Mesendoderm (in vitro differentiated cells): ENCODE results near the gene PRDM2.

Experiments
- DNase-seq: peaks from one replicate; pipeline ENCODE4 v3.0.0; 2013
- H2AK5ac ChIP-seq: 2 replicates; pipeline ENCODE4 v1.6.1; 2013; ENCODE audit warnings: low read length, inconsistent platforms
- H2BK120ac ChIP-seq: 2 replicates; pipeline ENCODE4 v1.6.1; 2013; ENCODE audit warnings: low read depth, mild to moderate bottlenecking, low read length, moderate library complexity, mixed read lengths
- H2BK15ac ChIP-seq: replicated peaks from 2 replicates; pipeline ENCODE4 v1.6.1; 2013; ENCODE audit warnings: low read depth, mild to moderate bottlenecking, moderate library complexity
- H2BK5ac ChIP-seq: 2 replicates; pipeline ENCODE4 v1.6.1; 2013; ENCODE audit warnings: low read length, inconsistent platforms
- H3K18ac ChIP-seq: 2 replicates; pipeline ENCODE4 v1.6.1; 2013; ENCODE audit warnings: mild to moderate bottlenecking, low read length, mixed read lengths
- H3K23ac ChIP-seq: one replicate; pipeline ENCODE4 v1.6.1; 2013; ENCODE audit warnings: low read length
- H3K27ac ChIP-seq: 2 replicates; pipeline ENCODE4 v1.5.1; 2013; ENCODE audit warnings: low read depth, mild to moderate bottlenecking, inconsistent platforms, low read length, moderate library complexity
- H3K27me3 ChIP-seq: 2 replicates; pipeline ENCODE4 v1.6.1; 2013; ENCODE audit warnings: low read length, control low read depth, mild to moderate bottlenecking, inconsistent platforms; ENCODE audit not compliant: insufficient read depth, poor library complexity
- H3K36me3 ChIP-seq: 2 replicates; pipeline ENCODE4 v1.6.1; 2013; ENCODE audit warnings: low read length, inconsistent platforms; ENCODE audit not compliant: control insufficient read depth, insufficient read depth
- H3K4ac ChIP-seq: one replicate; pipeline ENCODE4 v1.6.1; 2013; ENCODE audit warnings: low read depth, mild to moderate bottlenecking, low read length, moderate library complexity
- H3K4me1 ChIP-seq: 2 replicates; pipeline ENCODE4 v1.6.1; 2013; ENCODE audit warnings: low read depth, low read length, inconsistent platforms; ENCODE audit not compliant: control insufficient read depth
- H3K4me2 ChIP-seq: 2 replicates; pipeline ENCODE4 v1.6.1; 2013; ENCODE audit warnings: low read length
- H3K4me3 ChIP-seq: 2 replicates; pipeline ENCODE4 v1.5.1; 2013; ENCODE audit warnings: mild to moderate bottlenecking, low read length
- H3K56ac ChIP-seq: one replicate; pipeline ENCODE4 v1.6.1; 2013; ENCODE audit warnings: low read length
- H3K79me1 ChIP-seq: 2 replicates; pipeline ENCODE4 v1.6.1; 2013; ENCODE audit warnings: low read length, inconsistent platforms
- H3K79me2 ChIP-seq: 2 replicates; pipeline ENCODE4 v1.6.1; 2013; ENCODE audit warnings: mild to moderate bottlenecking, low read length; ENCODE audit not compliant: control insufficient read depth, insufficient read depth
- H3K9ac ChIP-seq: 2 replicates; pipeline ENCODE4 v1.6.1; 2013; ENCODE audit warnings: low read length, inconsistent platforms
- H4K5ac ChIP-seq: one replicate; pipeline ENCODE4 v1.6.1; 2013; ENCODE audit warnings: low read length
- H4K8ac ChIP-seq: one replicate; pipeline ENCODE4 v1.6.1; 2013; ENCODE audit warnings: low read depth, mild to moderate bottlenecking, control low read depth, low read length, moderate library complexity
- WGBS: extraction: QIAGEN DNeasy Blood & Tissue Kit; methylation state at CpG from one replicate; pipeline ENCODE4 v1.1.7; 2013; ENCODE audit warnings: low lambda C conversion rate, missing lambda C conversion rate; ENCODE audit not compliant: insufficient coverage; ENCODE audit errors: extremely low coverage; 5-methylcytosine and 5-hydroxymethylcytosine counted together

PRDM2 gene

DNA sequence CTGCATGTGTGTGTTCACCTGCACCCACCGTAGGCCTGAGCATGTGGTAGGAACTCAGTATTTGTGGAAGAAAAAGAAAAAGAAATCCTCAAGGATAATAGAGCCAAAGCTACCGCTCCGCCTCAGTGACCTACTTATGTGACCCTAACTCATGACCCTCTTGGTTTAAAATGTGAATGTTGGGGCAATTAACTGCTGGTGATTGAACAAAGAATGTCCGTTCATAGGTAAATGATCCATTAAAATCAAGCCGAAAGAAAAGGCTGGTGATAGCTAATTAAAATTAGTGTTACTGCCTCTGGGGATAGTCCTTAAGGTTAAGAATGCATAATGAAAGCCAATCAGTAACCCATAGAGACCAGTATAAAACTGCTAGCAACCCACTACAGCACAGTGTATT lies 98.1 kb downstream of the PRDM2 start:
- Histone ChIP-seq H4K5ac (no peak overlapping the region), H3K4me1 (no peaks in the 10 kb centered on the region), H2AK5ac (no peak overlapping the region), H3K36me3 (no peaks in the 10 kb centered on the region), H3K9ac (no peak overlapping the region), H2BK120ac (no peak overlapping the region), H2BK5ac (no peak overlapping the region), H3K79me1 (no peaks in the 10 kb centered on the region), H3K27me3 (no peaks in the 10 kb centered on the region), H3K18ac (no peak overlapping the region), H3K23ac (no peak overlapping the region), H2BK15ac (no peak overlapping the region), H3K4me3 (no peak overlapping the region), H3K56ac (no peak overlapping the region), H3K79me2 (no peaks in the 10 kb centered on the region), H3K4me2 (no peak overlapping the region), H3K27ac (no peak overlapping the region), H4K8ac (no peak overlapping the region), H3K4ac (no peak overlapping the region)
- DNase-seq, result no peak
- no CpG with 5 or more reads among the region's 5 CpGs for WGBS

DNA sequence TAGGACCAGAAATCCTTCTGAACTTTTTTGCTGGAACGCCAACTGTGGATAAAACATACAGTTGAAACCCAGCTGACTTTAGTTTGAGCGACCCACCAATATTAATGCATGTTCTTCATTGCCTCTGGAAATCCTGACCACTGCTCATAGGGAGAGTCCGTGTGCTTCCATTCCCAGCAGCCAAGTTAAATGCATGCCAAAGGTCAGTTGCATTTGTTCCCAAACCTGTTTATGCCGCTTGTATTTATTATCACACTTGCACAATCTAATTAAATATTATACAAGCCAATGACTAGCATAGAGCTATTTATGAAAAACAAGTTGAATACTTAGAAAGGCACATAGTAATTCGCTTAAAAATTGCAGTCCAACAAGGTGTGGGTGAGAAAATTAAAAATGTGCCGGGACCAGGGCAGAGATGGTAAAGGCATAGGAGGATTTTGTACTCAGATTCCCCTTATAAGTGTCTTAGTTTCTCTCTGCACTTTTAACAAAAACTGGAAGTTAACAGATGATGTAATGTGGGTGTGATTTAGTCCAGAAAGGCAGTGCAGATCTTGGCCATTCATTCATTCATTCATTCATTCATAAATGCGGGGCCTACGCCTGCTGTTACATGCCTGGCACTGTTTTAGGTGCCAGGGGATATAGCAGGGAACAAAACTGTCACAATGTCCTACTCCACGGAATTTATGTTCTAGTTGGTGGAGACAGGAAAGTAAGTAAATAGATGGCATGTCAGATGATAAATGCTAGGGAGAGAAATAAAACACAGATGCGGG lies 99.7 kb downstream of the PRDM2 start:
- Histone ChIP-seq H4K8ac (no peak overlapping the region), H3K18ac (no peak overlapping the region), H2BK5ac (no peak overlapping the region), H3K9ac (no peak overlapping the region), H3K36me3 (no peaks in the 10 kb centered on the region), H3K4ac (no peak overlapping the region), H3K27ac (no peak overlapping the region), H2AK5ac (no peak overlapping the region), H3K79me1 (no peaks in the 10 kb centered on the region), H3K4me1 (no peaks in the 10 kb centered on the region), H3K4me2 (no peak overlapping the region), H3K27me3 (no peaks in the 10 kb centered on the region), H3K23ac (peak overlapping the region; percentile 69), H2BK120ac (no peak overlapping the region), H3K4me3 (no peak overlapping the region), H3K56ac (no peak overlapping the region), H4K5ac (no peak overlapping the region), H2BK15ac (no peak overlapping the region), H3K79me2 (no peaks in the 10 kb centered on the region)
- DNase-seq, result no peak
- WGBS, result no CpG with 5 or more reads among the region's 10 CpGs

DNA sequence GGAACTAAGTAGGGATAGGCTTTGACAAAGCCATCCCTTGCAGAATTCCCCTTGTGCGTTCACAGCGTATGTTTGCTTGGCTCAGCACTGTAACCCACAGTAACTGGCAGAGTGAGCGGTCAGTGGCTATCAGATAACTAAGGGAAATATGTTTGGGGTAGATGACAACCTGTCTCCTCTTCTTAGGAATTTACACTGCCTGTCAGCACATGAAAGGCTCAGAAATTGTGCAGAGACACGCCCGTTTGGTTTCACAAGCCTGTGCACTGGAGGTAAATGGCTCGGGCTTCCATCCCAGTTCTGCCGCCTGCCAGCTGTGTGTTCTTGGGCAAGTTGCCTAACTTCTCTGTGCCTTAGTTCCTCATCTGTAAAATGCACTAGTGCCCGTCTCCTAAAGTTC lies 101.2 kb downstream of the PRDM2 start:
- no peaks in the 10 kb centered on the region for H3K79me1 ChIP-seq

DNA sequence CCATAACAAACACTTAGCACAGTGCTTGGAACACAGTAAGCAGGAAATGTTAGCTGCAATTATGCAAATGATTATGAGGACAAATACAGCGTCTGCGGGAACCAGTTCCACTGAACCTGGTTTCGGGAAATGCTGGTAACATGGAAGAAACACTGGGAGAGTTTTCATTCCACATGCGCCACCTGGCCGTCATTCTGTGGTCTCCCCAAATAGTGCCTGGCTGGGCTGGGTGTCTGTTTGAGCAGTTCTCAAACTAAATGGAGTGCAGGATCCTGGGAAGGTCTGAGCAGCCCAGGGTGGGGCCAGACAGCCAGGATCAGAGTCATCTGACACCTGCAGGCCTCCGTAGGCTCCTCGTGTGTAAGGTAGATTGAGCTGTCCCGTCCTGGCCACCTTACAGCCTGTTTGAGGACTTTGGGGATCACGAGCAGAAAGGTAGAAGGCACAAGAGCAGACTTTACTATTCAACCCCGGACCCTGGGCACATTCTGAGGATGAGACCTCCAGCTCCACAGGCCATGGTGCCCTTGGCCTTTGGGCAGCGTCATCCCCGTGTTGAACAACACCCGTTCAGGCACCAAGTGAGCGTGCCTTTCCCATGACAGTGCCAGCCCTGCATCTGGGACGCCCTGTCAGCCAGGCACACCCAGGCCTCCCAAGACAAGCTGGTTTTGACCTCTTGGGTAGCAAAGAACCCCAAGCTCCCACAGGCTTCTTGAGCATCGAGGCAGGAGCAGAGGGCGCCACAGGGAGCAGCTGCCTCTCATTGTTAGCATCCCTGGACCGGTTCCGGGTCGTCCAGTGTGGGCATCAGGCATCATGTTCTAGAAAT lies 101.9 kb downstream of the PRDM2 start:
- Histone ChIP-seq H3K18ac (no peak overlapping the region), H2BK15ac (no peak overlapping the region), H3K27me3 (no peaks in the 10 kb centered on the region), H3K27ac (no peak overlapping the region), H2BK5ac (no peak overlapping the region), H4K8ac (no peak overlapping the region), H3K79me1 (no peaks in the 10 kb centered on the region), H2BK120ac (no peak overlapping the region), H3K4me2 (no peak overlapping the region), H2AK5ac (no peak overlapping the region), H3K79me2 (no peaks in the 10 kb centered on the region), H3K56ac (no peak overlapping the region), H3K9ac (no peak overlapping the region), H4K5ac (no peak overlapping the region), H3K36me3 (no peaks in the 10 kb centered on the region), H3K4ac (no peak overlapping the region), H3K4me3 (no peak overlapping the region), H3K4me1 (no peaks in the 10 kb centered on the region), H3K23ac (no peak overlapping the region)
- WGBS, result no CpG with 5 or more reads among the region's 20 CpGs
- peak; percentile 30 for DNase-seq

More for the DNA sequence above, 101.2 kb downstream of the PRDM2 start:
- no peak overlapping the region for H3K4me3 ChIP-seq
- no CpG with 5 or more reads among the region's 8 CpGs for WGBS
- H3K4me2 ChIP-seq, result no peak overlapping the region
- H2BK120ac ChIP-seq, result no peak overlapping the region
- no peak overlapping the region for H2BK5ac ChIP-seq
- no peak overlapping the region for H4K5ac ChIP-seq
- no peak overlapping the region for H3K4ac ChIP-seq
- no peak overlapping the region for H2BK15ac ChIP-seq
- H3K18ac ChIP-seq, result no peak overlapping the region
- no peaks in the 10 kb centered on the region for H3K27me3 ChIP-seq
- no peak overlapping the region for H3K56ac ChIP-seq
- no peaks in the 10 kb centered on the region for H3K36me3 ChIP-seq
- no peak overlapping the region for H3K23ac ChIP-seq
- H3K27ac ChIP-seq, result no peak overlapping the region
- H2AK5ac ChIP-seq, result no peak overlapping the region
- no peaks in the 10 kb centered on the region for H3K79me2 ChIP-seq
- H3K9ac ChIP-seq, result no peak overlapping the region
- no peaks in the 10 kb centered on the region for H3K4me1 ChIP-seq
- no peak for DNase-seq
- no peak overlapping the region for H4K8ac ChIP-seq

DNA sequence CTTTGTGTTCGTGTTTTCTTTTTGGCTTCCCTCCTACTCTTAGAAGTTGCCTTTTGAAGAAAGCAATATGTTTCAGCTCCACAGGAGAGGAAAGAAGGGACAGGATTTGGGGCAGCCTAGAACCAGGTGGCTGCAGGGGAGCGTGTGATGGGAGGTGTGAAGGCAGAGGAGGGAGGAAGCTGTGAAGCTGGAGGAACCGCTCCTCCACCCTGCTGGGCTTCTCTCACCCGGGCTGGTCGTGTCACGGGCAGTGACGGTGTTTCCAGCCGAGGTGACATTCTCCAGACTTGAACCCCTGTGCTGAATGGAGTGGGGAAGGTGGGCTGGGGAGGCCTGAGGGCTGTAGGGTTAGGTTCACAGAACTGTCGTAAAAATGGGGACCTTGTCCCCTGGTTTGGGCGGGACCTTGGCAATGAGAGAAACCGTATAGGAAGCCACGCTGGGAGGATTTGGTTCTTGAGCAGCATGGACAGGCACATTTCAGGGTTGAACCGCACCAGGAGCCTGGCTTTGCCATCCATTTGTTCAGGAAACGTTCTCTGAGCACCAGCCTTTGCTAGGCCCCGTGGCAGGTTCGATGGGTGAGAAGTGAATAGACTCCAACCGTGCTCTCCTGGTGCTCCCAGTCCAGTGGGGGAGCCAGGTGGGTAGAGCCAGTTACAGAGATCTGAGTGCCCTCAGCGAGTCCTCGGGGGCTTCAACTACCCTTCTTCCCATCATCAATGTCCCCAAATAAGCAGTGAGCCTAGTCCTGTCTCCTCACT lies 103.0 kb downstream of the PRDM2 start:
- Histone ChIP-seq H3K18ac (no peak overlapping the region), H3K79me2 (no peaks in the 10 kb centered on the region), H2BK5ac (no peak overlapping the region), H3K23ac (peak overlapping the region; percentile 35), H3K36me3 (no peaks in the 10 kb centered on the region), H3K56ac (no peak overlapping the region), H4K5ac (no peak overlapping the region), H2BK120ac (no peak overlapping the region), H4K8ac (no peak overlapping the region), H2BK15ac (no peak overlapping the region), H3K9ac (no peak overlapping the region), H3K27me3 (no peaks in the 10 kb centered on the region), H2AK5ac (no peak overlapping the region), H3K27ac (no peak overlapping the region), H3K4me1 (no peaks in the 10 kb centered on the region), H3K4me3 (no peak overlapping the region), H3K4me2 (no peak overlapping the region), H3K4ac (no peak overlapping the region), H3K79me1 (no peaks in the 10 kb centered on the region)
- no peak for DNase-seq
- WGBS, result no CpG with 5 or more reads among the region's 19 CpGs
